ENCODE results near the gene ALKBH5.
A peak's percentile ranks its signal among the peaks of the same experiment; 100 is the strongest.
"Not testable (repeated sequence)": the region's sequence is repeated elsewhere in the genome, so short reads cannot be mapped to it uniquely, and the experiment has no call there.

Gene ALKBH5

DNA sequence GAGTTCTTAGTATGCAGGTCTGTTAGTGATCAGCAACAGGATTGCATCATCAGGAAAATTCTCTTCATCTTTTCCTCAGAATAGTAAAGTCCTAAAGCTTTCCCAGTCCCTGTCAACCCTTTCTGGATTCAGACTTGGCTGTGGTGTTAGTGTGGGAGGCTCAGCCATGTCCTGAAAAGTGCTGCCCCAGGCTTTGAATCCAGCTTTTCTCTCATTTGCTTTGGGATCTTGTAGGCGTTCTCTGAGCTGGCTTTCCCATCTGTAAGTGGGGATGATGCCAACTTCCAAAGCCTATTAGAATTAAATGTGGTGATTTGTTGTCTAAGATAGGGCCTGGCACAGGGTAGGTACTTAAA is 3.0 kb downstream of the ALKBH5 start:
- DNase-seq = no peak

DNA sequence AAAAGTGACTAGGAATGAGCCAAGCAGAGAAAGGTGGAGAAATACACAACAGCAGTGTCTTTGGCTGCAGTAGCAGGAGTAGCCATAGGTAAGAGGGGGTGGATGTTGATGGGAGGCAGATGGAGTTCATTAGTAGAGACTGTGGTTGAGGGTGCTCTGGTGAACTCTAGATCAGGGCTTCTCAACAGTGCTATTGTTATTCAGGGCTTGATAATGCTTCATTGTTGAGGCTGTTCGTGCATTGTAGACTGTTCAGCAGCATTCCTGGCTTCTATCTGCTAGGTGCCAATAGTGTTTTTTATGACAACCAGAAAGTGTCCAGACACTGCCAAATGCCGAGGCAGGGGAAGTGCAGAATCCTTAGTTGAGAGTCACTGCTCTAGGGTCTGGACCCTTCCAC is 3.6 kb downstream of the ALKBH5 start:
- no peak for DNase-seq

DNA sequence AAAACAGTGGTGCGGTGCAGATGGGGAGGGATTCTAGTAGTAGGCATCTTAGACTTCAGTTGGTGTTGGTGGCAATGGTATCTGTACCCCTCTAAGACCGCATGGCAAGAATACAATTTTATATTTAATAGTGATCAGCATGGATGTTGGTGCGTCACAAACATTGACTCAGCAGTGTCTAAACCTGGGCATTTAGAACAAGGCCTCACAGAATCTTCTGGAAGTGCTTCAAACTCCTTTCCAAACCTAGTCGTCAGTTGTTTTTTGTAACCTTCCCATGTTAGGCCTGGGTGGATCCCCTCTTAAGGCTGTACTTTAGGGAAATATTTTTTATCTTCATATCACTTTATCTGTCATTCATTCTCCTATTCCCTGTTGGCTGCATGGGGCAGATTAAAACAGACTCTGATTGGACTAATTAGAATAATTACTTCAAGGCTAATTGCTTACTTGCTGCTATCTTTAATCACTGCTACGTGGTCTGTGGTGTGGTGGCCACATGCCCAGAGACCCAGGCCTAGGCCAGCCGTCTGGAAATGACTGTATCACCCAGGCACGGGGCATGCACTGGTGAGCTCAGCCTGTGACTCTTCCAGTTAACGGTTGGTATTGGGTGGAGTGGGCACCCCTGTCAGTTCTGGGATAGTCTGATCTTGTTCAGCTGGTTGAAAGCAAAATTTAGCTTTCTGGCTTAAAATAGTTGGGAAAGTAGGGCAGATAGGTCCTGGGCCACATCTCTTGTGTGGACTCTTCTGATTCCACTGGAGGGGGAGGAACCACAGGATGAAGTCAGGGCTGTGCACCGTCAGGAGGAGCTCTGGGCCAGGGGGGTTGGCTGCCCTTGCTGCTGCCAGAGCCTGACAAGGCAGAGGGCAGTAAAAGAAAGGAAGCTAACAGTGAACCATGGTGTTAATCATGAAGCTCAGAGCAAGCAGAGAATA is 4.5 kb downstream of the ALKBH5 start:
- DNase-seq = no peak

DNA sequence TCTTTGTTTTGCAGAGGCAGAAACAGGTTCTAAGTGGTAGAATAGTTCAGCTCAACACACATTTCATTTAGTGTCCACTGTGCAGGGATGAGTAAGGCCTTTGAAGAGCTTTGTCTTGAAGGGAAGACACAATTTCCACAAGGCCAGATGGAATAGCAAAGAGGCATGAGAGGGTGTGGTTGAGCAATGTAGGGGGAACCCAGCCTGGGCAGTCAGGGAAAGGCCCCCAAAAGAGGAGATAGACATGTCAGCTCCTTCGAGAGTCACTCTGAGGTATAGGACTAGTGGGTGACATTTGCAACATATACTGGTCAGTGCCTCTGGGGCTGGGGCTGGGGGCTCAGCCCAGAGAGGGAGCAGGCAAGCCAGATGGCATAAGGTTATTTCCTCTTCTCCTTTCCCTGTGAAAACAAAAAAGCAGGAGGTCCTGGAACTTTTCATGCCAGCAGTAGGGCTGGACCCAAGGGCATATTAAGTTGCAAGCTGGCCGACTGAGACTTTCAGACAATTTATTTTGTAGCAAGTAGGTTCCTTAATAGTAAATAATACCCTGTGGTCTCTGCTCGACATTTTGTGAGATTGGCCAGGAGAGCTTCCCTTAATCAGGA is 7.1 kb downstream of the ALKBH5 start:
- no peak for DNase-seq

- DNase-seq = no peak
Observed at GRCh38 chr17:18191236-18191667, 7.6 kb downstream of the ALKBH5 start.

- DNase-seq = no peak
Observed at GRCh38 chr17:18191967-18192366, 8.3 kb downstream of the ALKBH5 start.

GRCh38 chr17:18194394-18194793 is 10.8 kb downstream of the ALKBH5 start:
- DNase-seq = no peak

DNA sequence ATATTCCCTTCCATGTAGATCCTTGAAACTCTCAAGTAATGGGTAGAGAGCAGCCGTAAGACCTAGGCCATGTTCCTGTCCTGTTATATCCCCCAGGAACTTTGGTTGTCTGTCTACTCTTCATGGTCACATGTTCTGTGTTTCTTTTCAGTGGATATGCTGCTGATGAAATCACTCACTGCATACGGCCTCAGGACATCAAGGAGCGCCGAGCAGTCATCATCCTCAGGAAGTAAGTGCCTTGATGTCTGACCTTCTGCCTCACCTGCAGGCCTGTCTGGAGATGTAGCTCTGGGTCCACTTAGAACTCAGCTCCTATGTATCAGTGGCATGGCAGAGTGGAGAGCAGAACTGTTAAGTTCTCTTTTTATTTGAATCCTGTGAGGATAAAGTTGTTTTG is 11.2 kb downstream of the ALKBH5 start:
- no peak for DNase-seq

DNA sequence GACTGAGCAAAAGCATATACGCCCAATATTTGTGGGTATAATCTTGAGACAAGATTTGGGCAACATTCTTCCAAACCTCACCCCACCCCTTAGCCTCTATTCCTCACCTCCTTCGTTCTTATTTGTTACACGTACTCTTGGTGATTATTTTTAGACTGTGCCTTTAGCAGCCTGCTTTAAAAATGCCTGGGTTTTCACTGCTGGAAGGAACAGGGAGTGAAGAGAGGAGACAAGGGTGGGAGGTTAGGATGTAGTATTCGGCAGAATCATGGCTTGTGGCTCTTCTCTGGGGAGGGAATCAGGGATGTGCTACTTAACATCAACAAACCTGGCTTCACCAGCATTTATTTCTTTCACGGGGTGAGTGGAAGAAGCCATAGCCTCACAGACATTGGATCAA is 11.6 kb downstream of the ALKBH5 start:
- no peak for DNase-seq

GRCh38 chr17:18197535-18198194 is 14.0 kb downstream of the ALKBH5 start:
- no peak for DNase-seq

DNA sequence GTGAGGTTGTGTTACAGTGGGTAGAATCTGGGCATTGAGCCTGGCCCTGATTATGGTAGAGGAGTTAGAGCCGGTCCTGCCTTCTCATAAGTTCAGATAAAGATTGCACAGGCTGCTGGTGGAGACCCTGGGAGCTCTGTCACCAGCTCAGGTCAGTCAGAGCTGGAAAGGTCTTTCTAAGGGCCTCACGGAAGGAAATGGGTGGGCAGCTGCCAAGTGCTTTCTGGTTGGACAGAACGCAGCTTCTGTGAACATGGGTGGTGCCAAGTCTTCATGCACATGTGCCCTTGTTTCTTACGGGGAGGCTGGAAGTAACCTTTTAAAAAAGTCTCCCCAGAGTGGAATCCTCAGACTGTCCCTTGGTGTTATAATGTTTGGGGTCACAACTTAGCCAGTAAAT is 14.9 kb downstream of the ALKBH5 start:
- no peak for DNase-seq

DNA sequence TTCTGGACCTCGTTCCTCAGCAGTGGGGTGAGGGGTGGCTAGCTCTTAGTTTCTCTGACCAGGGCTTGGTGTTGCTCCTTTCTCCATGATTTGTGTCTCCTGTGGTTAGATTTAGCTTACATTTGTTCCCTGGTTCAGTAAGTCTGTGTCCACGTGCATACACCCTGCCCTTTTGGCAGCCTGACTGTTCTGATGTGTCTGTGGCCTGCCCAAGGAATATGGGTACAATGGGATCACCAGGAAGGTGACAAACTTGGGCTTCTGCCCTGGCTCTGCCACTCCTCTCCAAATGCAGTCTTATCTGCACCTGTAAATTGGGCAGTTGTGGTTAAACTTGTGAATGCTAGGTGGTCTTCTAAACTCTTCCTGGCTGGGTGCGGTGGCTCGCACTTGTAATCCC is 17.5 kb downstream of the ALKBH5 start:
- DNase-seq = no peak

GRCh38 chr17:18203308-18203707 is 19.7 kb downstream of the ALKBH5 start:
- DNase-seq = no peak

DNA sequence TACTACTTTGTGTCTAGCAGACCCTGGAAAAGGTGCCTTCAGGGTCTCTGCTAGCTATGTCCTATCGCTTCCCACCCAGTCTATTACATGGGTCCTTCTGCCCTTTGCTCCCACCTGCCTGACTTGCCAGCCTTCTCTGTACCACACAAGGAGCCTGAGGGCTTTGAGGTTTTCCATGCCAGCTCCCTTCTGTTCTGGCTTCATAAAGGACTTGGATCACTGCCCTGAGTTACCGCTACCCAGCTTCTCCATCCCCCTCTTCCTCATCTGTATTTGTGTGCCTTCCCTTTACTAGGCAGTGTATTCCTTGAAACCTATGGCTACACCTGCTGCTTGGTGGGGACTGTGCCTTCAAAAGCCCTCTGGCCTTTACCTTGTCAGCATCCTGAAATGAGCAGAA is 22.2 kb downstream of the ALKBH5 start:
- no peak for DNase-seq

DNA sequence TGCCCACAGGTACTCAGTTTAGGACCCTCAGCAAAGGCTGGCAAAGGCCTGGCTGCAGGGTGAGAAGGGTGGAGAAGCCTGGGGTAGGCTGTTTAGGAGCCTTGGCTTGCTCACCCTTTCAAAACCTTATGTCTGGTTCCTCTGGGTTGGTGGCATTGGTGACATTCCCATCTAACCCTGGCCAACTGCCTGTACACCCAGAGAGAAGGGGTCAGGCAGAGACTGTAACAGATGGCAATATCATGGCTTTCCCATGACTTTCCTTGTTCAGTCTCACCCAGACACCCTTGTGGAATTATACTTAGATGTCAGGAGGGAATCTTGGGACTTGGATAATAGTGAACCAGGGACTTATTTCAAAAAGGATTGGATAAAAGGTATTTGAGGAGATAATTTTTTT is 23.3 kb downstream of the ALKBH5 start:
- DNase-seq = no peak

GRCh38 chr17:18208092-18208491 is 24.5 kb downstream of the ALKBH5 start:
- no peak for DNase-seq

GRCh38 chr17:18213666-18214270 is 30.1 kb downstream of the ALKBH5 start:
- DNase-seq = no peak

DNA sequence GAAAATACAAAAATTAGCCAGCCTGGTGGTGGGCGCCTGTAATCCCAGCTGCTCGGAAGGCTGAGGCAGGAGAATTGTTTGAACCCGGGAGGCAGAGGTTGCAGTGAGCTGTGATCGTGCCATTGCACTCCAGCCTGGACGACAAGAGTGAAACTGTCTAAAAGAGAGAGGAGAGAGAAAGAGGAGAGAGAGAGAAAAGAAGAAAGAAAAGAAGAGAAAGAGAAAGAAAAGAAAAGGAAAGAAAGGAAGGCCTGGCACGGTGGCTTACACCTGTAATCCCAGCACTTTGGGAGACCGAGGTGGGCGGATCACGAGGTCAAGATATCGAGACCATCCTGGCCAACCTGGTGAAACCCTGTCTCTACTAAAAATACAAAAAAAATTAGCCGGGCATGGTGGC is 33.3 kb downstream of the ALKBH5 start:
- not testable (repeated sequence) for DNase-seq

GRCh38 chr17:18217412-18218015 is 33.9 kb downstream of the ALKBH5 start:
- DNase-seq = peak; percentile 63

- no peak for DNase-seq
Observed at GRCh38 chr17:18218756-18219415, 35.3 kb downstream of the ALKBH5 start.

DNA sequence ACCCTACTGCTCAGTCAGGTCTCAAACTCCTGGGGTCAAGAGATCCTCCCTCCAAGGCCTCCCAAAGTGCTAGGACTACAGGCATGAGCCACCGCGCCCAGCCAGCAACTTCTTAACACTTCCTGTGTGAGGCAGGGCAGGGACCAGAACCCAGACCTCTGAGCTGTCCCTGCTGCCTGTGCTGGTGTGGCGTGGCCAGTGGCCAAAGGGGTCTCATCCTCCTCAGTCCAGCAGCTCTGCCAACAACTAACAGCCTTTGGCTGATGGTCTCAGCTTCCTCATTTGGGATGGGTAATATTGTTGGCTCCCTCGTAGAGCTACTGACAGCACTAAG is 40.4 kb downstream of the ALKBH5 start:
- no peak for DNase-seq

DNA sequence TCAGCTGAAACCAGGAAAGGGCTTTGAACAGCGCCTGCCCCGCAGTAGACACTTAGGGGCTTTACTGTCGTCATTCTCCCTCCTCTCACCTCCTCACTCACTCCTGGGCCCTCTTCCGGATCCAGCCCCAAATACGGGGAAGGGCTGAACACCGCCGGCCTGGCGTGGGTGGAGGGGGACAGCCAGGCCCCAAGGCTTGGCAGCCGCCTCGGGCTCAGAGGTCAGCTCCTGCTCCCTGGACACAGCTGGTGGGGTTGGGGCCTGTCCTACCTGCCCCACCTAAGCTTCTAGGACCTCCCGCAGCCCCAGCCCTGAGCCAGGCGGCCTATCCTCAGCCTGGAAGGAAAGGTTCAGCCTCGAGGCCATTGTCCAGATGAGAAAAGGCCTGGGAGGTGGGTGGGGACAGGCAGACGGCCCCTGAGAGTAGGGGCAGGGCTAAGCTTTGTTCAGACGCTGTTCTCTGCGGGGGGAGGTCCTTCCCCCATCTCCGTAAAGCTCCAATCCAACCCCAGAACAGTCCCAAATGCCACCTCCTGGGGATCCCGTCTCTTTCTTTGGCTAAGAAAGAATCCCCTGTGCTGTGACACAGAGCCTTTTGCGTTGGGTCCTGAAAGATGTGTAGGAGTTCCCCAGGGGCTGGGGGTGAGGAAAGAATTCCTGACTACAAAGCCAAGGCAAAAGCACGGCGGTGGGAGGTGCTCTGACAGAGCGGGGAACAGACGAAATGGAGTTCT is 40.9 kb downstream of the ALKBH5 start:
- DNase-seq = no peak
